SH-SY5Y (cell line): ENCODE results near the gene TVP23B.
"Not testable (repeated sequence)": the region's sequence is repeated elsewhere in the genome, so short reads cannot be mapped to it uniquely, and the experiment has no call there.

Experiments used
- GATA2 ChIP-seq: IDR thresholded peaks from 2 replicates; pipeline ENCODE4 v1.6.1; 2011; ENCODE audit warnings: mild to moderate bottlenecking, low read depth, low read length
- GATA3 ChIP-seq: IDR thresholded peaks from 2 replicates; pipeline ENCODE4 v1.6.1; 2011; ENCODE audit warnings: low read depth, mild to moderate bottlenecking, low read length, moderate library complexity

The TVP23B gene

GRCh38 chr17:18780991-18781718 is at the start of gene TVP23B:
TVP23B (plus strand) TSS chr17:18781183; CDS start chr17:18781294, 111 bp downstream.
- TF ChIP-seq GATA2, GATA3: not testable (repeated sequence)

- not testable (repeated sequence) for TF ChIP-seq GATA3, GATA2
Observed at GRCh38 chr17:18743699-18744421, 37.1 kb upstream of the TVP23B start, which contains the start of gene FBXW10. FBXW10 (plus strand) TSS chr17:18744054; CDS start chr17:18744245, 191 bp downstream.

GRCh38 chr17:18772471-18772870 is 8.5 kb upstream of the TVP23B start:
- no peak for TF ChIP-seq GATA3
- no peak for TF ChIP-seq GATA2

GRCh38 chr17:18848501-18848900 is 67.5 kb downstream of the TVP23B start:
- TF ChIP-seq GATA3: no peak

GRCh38 chr17:18850679-18851078 is 69.7 kb downstream of the TVP23B start:
- no peak for TF ChIP-seq GATA2
- no peak for TF ChIP-seq GATA3

- TF ChIP-seq GATA2 (no peak), GATA3 (no peak)
Observed at GRCh38 chr17:18851201-18851600, 70.2 kb downstream of the TVP23B start.

GRCh38 chr17:18854956-18855355 is 74.0 kb downstream of the TVP23B start:
- TF ChIP-seq GATA2: no peak
- TF ChIP-seq GATA3: no peak

- TF ChIP-seq GATA3 (no peak), GATA2 (peak; percentile 41)
Observed at GRCh38 chr17:18855831-18856569, 75.0 kb downstream of the TVP23B start.
